Measurements from ENCODE around the gene FBLN2. TPM values are rescaled to one million over a fixed set of nuclear protein-coding genes. Genes with fewer than 3 reads are reported as not detected.

FBLN2 gene
- total RNA-seq, 1 donor from 2014 or later: 67.5 TPM

DNA sequence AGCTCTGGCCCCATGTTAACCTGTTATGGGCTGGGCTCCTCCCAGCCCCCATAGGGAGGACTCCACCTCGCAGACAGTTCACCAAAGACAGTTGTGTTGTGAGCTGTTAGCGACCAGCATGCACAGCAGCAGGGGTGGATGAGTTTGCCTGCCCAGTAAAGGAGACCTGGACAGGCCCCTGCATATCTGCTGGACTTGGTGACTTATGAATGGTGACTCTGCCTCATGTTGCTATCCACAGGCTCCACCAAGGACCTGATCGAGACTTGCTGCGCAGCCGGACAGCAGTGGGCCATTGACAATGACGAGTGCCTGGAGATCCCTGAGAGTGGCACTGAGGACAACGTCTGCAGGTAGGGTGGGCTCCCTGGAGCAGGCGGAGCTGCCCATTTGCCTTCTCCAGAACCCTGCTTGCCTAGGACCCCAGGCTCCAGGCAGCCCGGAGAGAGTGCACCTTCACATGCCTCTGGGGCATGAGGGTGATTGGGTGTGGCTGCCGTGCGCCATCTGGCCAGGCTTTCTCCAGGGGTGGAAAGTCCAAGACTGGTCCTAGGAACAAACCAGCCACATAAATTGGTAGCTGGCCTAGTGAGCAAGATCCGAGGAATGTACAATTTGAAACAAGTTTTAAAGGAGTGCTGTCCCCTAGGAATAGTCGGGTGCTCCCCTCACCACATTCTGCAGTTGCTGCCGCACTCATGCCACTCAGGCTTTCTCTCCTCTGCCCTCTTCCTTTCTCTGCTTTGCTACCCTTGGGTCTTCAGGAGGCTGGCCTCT, 59.1 kb downstream of the FBLN2 start:
- Mint-ChIP-seq H3K27ac (no peak overlapping the region), H3K4me3 (no peak overlapping the region), H3K4me1 (no peaks in the 10 kb centered on the region), H3K9me3 (no peaks in the 10 kb centered on the region), H3K27me3 (ENCODE audit: low read depth) (no peaks in the 10 kb centered on the region), H3K36me3 (peaks cover 2% of the 10 kb centered on the region)
- DNase-seq (ENCODE audit: low spot score in 2 of 2, unreplicated experiment in 2 of 2): no peak
- TF ChIP-seq, protein P1, sequence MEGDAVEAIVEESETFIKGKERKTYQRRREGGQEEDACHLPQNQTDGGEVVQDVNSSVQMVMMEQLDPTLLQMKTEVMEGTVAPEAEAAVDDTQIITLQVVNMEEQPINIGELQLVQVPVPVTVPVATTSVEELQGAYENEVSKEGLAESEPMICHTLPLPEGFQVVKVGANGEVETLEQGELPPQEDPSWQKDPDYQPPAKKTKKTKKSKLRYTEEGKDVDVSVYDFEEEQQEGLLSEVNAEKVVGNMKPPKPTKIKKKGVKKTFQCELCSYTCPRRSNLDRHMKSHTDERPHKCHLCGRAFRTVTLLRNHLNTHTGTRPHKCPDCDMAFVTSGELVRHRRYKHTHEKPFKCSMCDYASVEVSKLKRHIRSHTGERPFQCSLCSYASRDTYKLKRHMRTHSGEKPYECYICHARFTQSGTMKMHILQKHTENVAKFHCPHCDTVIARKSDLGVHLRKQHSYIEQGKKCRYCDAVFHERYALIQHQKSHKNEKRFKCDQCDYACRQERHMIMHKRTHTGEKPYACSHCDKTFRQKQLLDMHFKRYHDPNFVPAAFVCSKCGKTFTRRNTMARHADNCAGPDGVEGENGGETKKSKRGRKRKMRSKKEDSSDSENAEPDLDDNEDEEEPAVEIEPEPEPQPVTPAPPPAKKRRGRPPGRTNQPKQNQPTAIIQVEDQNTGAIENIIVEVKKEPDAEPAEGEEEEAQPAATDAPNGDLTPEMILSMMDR (IDR thresholded peaks at IDR 0.05; ENCODE audit: unreplicated experiment): no peak

DNA sequence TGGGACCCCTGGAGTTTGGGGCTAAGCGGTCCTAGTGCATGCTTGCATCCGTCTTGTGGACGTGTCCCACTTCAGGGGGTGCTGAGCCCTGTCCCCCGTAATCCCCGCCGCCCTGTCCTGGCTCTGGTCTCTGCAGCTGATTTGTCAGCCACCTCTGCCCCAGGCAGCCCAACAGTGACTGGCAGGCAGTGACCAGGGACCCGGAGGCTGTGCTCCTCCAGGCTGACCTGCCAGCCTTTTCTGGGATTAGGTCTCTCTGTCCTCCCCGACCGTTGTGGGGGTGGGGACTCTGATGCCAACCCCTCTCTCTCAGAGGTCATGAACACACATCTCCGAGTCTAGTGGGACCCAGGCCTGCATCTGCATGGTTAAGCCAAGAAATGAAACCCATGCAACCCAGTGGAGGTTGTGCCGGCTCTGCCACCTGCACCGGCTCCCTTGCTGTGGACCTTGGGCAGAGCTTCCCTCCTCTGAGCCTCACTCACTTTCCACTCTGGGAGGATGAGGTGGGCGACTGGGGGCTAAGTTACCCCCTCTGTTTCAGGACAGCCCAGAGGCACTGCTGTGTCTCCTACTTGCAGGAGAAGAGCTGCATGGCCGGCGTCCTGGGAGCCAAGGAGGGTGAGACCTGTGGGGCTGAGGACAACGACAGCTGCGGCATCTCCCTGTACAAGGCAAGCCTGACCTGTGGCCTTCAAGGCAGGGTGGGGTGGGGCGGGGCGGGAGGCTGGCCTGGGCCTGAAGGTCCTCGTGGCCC, 60.2 kb downstream of the FBLN2 start:
- DNase-seq (ENCODE audit: low spot score in 2 of 2, unreplicated experiment in 2 of 2): no peak
- H3K27ac Mint-ChIP-seq: no peak overlapping the region
- H3K4me1 Mint-ChIP-seq: no peaks in the 10 kb centered on the region
- TF ChIP-seq, protein P1 (IDR thresholded peaks at IDR 0.05; ENCODE audit: unreplicated experiment): no peak
- H3K36me3 Mint-ChIP-seq: peaks cover 2% of the 10 kb centered on the region
- no peaks in the 10 kb centered on the region for H3K27me3 Mint-ChIP-seq (ENCODE audit: low read depth)
- no peaks in the 10 kb centered on the region for H3K9me3 Mint-ChIP-seq
- no peak overlapping the region for H3K4me3 Mint-ChIP-seq

DNA sequence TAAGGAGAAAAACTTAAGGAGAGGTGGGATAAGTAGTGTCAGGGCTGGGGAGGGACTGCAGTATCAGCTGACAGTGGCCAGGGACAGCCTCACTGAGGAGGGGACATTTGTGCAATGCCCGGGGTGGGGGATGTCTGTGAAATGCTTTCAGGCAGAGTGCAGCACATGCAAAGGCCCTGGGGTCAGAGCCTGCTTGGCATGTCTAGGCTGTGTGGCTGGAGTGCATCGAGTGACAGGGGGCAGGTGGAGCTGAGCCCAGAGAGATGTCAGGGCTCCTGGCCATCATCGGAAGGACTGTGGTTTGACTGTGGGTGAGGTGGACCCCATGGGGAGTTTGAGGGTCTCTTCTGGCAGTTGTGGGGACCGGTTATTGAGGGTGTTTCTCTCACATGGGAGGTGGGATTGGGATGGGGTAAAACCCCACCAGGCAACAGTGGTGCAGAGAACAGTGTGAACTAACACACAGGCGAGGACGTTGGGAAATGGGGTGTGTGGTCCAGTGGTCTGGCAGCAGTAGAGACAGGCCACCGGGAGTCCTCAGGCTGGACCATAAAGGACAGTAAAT, 61.2 kb downstream of the FBLN2 start:
- Mint-ChIP-seq H3K27me3 (ENCODE audit: low read depth) (no peaks in the 10 kb centered on the region), H3K27ac (no peak overlapping the region), H3K36me3 (peaks cover 7% of the 10 kb centered on the region), H3K4me3 (no peak overlapping the region), H3K4me1 (no peaks in the 10 kb centered on the region), H3K9me3 (peaks cover 5% of the 10 kb centered on the region)
- DNase-seq (ENCODE audit: low spot score in 2 of 2, unreplicated experiment in 2 of 2): no peak
- TF ChIP-seq, protein P1 (IDR thresholded peaks at IDR 0.05; ENCODE audit: unreplicated experiment): no peak

DNA sequence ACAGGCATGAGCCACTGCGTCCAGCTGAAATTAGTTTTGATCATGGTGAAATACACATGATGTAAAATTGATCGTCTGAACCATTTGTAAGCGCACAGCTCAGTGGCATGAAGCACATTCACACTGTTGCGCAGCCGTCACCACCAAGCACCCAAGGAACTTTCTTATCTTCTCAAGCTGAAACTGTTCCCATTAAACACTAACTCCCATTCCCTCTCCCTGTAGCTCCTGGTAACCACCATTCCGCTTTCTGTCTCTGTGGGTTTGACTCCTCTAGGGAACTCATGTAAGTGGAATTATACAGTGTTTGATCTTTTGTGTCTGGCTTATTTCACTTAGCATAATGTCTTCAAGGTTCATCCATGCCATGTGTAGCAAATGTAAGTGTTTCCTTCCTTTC, 62.3 kb downstream of the FBLN2 start:
- Mint-ChIP-seq H3K4me1 (no peaks in the 10 kb centered on the region), H3K27ac (no peak overlapping the region), H3K4me3 (no peak overlapping the region), H3K36me3 (peaks cover 7% of the 10 kb centered on the region), H3K27me3 (ENCODE audit: low read depth) (no peaks in the 10 kb centered on the region), H3K9me3 (peaks cover 5% of the 10 kb centered on the region)
- TF ChIP-seq, protein P1 (IDR thresholded peaks at IDR 0.05; ENCODE audit: unreplicated experiment): no peak
- no peak for DNase-seq (ENCODE audit: low spot score in 2 of 2, unreplicated experiment in 2 of 2)

DNA sequence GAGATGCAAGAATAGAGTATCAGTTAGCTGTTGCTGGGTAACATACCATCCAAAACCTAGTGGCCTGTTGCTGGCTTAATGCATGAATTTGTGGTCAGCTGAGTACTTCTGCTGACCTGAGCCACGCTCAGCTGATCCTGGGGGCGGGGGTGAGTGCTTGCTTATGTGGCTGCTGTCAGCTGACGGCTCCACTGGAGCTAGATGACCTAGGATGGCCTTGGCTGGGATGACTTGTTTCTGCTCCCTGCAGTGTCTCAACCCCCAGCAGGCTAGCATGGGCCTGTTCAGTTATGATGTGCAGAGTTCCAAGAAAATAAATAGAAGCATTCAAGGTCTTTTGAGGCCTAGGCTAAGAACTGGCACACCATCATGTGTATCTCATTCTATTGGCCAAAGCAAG, 63.9 kb downstream of the FBLN2 start:
- Mint-ChIP-seq H3K4me1 (no peaks in the 10 kb centered on the region), H3K27ac (no peak overlapping the region), H3K36me3 (peaks cover 10% of the 10 kb centered on the region), H3K4me3 (no peak overlapping the region), H3K9me3 (peaks cover 10% of the 10 kb centered on the region), H3K27me3 (ENCODE audit: low read depth) (no peaks in the 10 kb centered on the region)
- DNase-seq (ENCODE audit: low spot score in 2 of 2, unreplicated experiment in 2 of 2): no peak
- TF ChIP-seq, protein P1 (IDR thresholded peaks at IDR 0.05; ENCODE audit: unreplicated experiment): no peak
